Glutamatergic neuron (in vitro differentiated cells): ENCODE measurements around the gene SIK2. TPM values are rescaled to one million over a fixed set of nuclear protein-coding genes. Genes with fewer than 3 reads are reported as not detected.

Experiments
- DNase-seq: peaks from one replicate; pipeline ENCODE4 v3.0.0; 2022
- H3K27ac Mint-ChIP-seq: one replicate; pipeline ENCODE4 v1.8.0; 2020; ENCODE audit warnings: mild to moderate bottlenecking, mixed read lengths, inconsistent platforms; ENCODE audit not compliant: unreplicated experiment
- H3K27me3 Mint-ChIP-seq: one replicate; pipeline ENCODE4 v1.8.0; 2020; ENCODE audit warnings: mild to moderate bottlenecking, moderate library complexity, mixed read lengths, inconsistent platforms; ENCODE audit not compliant: unreplicated experiment
- H3K36me3 Mint-ChIP-seq: one replicate; pipeline ENCODE4 v1.8.0; 2020; ENCODE audit warnings: mild to moderate bottlenecking, mixed read lengths, inconsistent platforms; ENCODE audit not compliant: unreplicated experiment
- H3K4me1 Mint-ChIP-seq: one replicate; pipeline ENCODE4 v1.8.0; 2020; ENCODE audit warnings: mild to moderate bottlenecking, low read depth, mixed read lengths, inconsistent platforms; ENCODE audit not compliant: unreplicated experiment
- H3K4me3 Mint-ChIP-seq: one replicate; pipeline ENCODE4 v1.8.0; 2020; ENCODE audit warnings: mild to moderate bottlenecking, mixed read lengths, inconsistent platforms; ENCODE audit not compliant: unreplicated experiment
- H3K9me3 Mint-ChIP-seq: one replicate; pipeline ENCODE4 v1.8.0; 2020; ENCODE audit warnings: mild to moderate bottlenecking, moderate library complexity, mixed read lengths, inconsistent platforms; ENCODE audit not compliant: unreplicated experiment
- long read RNA-seq: library from polyadenylated mRNA; unstranded; transcript quantifications from one replicate; pipeline ENCODE4 v2.0.0, GENCODE V29; 2020; ENCODE audit not compliant: unreplicated experiment
- total RNA-seq: library from RNA; stranded (reverse); fragmentation: NEBNext Ultra II Directional; extraction: Animal tissue kit (Norgen Biotek cat#: 25700); gene quantifications from one replicate; pipeline ENCODE4 v1.2.1, GENCODE V29; 2021; ENCODE audit not compliant: unreplicated experiment
- TF ChIP-seq, protein P1 (sequence below): fragments of 200-600 bp; sonication (generic); IDR thresholded peaks from one replicate; pipeline ENCODE4 v1.5.0; 2021; ENCODE audit not compliant: partially characterized antibody, unreplicated experiment

The SIK2 gene
- 10.1 TPM for total RNA-seq
- long read RNA-seq, partial matches to known transcripts, result 0 of 2 reads
- long read RNA-seq, other reads (novel, unspliced or antisense), result 2 of 2 reads

DNA sequence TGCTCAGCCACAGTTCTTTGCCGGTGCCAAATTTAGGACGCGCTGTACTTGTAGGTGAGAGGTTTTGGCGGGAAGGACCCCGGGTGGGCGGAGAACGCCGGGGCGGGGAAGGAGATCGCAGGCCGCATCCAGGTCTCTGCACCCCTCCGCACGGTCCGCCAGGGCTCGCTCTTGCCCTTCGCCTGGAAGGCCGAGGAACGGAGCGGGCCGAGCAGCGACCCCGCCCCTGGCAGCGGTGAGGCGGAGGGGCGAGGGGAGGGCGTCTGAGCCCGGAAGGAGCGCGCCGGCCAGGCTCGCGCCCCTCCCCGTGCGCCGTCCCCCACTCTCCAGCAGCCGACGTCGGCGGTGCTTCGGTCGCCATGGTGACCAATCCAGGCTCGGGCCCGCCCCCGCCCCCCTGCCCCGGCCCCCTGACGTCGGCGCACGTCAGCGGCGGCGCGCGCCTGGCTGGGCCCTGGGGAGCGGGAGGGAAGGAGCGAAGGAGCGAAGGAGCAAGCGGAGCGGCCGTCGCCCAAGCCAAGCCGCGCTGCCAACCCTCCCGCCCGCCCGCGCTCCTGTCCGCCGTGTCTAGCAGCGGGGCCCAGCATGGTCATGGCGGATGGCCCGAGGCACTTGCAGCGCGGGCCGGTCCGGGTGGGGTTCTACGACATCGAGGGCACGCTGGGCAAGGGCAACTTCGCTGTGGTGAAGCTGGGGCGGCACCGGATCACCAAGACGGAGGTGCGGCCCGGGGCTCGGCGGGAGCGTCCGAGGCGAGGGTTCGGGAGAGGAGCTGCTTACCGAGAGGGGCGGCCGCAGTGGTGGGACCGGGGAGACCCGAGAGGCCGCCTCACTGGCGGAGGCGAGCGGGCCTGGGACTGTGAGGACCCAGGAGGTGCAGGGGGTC lies at the start of gene SIK2:
TSS of gene SIK2 (plus strand) at position 471 of the 886 bp plus-strand sequence. CDS start at position 586, 115 bp downstream.
- peak within 1 kb of the TSS; percentile 73 for H3K27ac Mint-ChIP-seq
- TF ChIP-seq, protein P1, sequence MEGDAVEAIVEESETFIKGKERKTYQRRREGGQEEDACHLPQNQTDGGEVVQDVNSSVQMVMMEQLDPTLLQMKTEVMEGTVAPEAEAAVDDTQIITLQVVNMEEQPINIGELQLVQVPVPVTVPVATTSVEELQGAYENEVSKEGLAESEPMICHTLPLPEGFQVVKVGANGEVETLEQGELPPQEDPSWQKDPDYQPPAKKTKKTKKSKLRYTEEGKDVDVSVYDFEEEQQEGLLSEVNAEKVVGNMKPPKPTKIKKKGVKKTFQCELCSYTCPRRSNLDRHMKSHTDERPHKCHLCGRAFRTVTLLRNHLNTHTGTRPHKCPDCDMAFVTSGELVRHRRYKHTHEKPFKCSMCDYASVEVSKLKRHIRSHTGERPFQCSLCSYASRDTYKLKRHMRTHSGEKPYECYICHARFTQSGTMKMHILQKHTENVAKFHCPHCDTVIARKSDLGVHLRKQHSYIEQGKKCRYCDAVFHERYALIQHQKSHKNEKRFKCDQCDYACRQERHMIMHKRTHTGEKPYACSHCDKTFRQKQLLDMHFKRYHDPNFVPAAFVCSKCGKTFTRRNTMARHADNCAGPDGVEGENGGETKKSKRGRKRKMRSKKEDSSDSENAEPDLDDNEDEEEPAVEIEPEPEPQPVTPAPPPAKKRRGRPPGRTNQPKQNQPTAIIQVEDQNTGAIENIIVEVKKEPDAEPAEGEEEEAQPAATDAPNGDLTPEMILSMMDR, result peak; percentile 58
- peaks cover 4% of the 10 kb centered on the region for H3K36me3 Mint-ChIP-seq
- H3K27me3 Mint-ChIP-seq, result peaks cover 10% of the 10 kb centered on the region
- peaks cover 12% of the 10 kb centered on the region for H3K4me1 Mint-ChIP-seq
- peak within 1 kb of the TSS; percentile 96 for H3K4me3 Mint-ChIP-seq
- peak; percentile 97 for DNase-seq
- H3K9me3 Mint-ChIP-seq, result peaks cover 6% of the 10 kb centered on the region

DNA sequence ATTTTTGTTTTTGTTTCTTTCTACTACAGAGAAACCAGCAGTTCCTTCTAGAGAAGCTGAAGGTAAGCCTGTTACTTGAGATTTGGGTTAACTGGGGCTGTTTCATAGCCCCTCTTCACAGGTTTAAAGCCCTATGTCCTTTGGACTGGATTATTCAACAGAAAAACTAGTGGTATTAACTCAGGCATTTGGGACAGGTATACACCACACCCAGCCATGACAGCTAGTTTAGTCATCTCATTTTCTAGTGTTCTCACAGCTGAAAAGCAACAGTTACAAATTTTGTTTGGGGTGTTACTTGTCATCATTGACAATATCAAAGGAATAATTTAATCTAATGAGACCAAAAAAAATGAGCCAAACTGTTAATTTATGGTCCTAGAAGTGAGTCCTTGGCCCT lies 47.7 kb upstream of the SIK2 start:
- DNase-seq, result no peak
- no peaks in the 10 kb centered on the region for H3K27me3 Mint-ChIP-seq
- no peaks in the 10 kb centered on the region for H3K36me3 Mint-ChIP-seq
- no peak overlapping the region for H3K27ac Mint-ChIP-seq
- TF ChIP-seq, protein P1, result no peak
- no peaks in the 10 kb centered on the region for H3K9me3 Mint-ChIP-seq
- H3K4me1 Mint-ChIP-seq, result peaks cover 2% of the 10 kb centered on the region
- no peak overlapping the region for H3K4me3 Mint-ChIP-seq

DNA sequence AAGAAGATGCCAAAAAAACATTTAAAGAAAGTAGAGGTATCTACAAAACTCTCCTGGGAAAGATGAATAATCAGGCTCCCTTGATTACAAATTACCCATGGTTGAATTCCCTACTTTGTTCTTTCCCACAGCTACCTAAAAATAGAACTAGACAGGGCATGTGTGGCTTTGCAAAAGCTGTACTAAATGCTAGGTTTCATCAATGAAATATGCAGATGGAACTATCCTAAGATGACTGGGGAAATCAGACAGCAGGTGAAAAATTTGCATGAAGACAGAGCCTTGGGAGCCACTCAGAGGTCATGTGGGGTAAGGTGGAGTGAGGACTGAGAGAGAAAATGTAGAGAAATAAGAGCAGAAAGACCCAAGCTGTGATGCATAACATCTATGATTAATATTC lies 47.0 kb upstream of the SIK2 start:
- Mint-ChIP-seq H3K9me3 (no peaks in the 10 kb centered on the region), H3K27me3 (no peaks in the 10 kb centered on the region), H3K4me3 (no peak overlapping the region)

DNA sequence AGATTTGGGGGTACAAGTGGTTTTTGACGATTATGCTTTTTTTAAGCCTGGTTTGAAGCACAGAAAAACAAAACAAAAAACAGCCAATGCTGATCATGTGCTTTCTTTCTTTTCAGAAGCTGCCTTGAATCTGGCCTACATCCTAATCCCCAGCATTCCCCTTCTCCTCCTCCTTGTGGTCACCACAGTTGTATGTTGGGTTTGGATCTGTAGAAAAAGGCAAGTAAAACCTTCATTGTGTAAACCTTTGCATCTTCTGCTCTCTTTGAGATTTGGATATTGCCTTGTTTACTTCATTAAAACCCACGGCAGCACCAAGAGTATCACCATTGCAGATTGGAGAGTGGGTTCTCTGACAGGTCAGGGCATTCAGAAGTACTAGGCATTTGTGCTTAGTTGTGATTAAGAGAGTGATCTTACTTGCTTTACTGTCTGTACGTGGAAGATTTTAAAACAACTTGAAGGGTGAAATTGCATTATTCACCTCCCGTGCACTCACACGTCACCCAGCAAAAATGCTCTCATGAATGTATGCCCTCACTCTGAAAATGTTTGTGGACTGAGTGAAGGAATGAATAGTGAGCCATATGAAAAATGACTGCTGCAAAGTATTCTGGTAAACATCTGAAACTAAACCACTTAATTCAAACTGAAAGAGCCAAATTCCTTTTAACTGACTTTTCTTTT lies 44.7 kb upstream of the SIK2 start:
- Mint-ChIP-seq H3K27me3 (no peaks in the 10 kb centered on the region), H3K4me1 (peaks cover 2% of the 10 kb centered on the region), H3K36me3 (no peaks in the 10 kb centered on the region), H3K4me3 (no peak overlapping the region), H3K27ac (no peak overlapping the region), H3K9me3 (no peaks in the 10 kb centered on the region)
- TF ChIP-seq, protein P1, result no peak
- DNase-seq, result no peak

More for the DNA sequence above, 47.0 kb upstream of the SIK2 start:
- no peak for DNase-seq
- TF ChIP-seq, protein P1, result no peak
- Mint-ChIP-seq H3K36me3 (no peaks in the 10 kb centered on the region), H3K27ac (no peak overlapping the region), H3K4me1 (peaks cover 2% of the 10 kb centered on the region)
